ENCODE results near the gene PTPRJ. TPM values are rescaled to one million over a fixed set of nuclear protein-coding genes. Genes with fewer than 3 reads are reported as not detected.

PTPRJ gene
- total RNA-seq, 1 donor from 2014 or later: 40.0 TPM

DNA sequence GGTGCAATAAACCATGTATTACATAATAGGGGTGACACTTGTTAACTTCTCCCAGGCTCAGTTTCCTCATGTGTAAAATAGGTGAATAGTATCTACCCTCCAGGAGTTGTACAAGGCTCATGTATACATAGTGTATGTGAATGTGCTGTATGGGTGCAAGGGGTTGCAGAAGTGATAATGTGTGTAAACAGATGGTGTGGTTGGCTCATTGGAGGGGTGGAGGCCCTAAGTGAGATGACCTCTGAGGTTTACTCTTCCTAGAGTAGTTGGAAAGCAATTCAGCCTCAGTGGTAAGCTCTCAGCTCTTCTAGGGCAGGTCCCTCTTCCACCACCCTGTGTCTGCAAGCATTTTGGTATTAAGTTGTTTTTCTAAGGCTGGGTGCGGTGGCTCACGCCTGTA is 102.4 kb downstream of the PTPRJ start:
- intact Hi-C loops (cut with DNase I): no loop called here
- no peaks in the 10 kb centered on the region for H3K36me3 ChIP-seq
- DNase-seq (no peak), ATAC-seq (no peak)
- H3K4me3 ChIP-seq: no peak overlapping the region
- TF ChIP-seq, protein P1, sequence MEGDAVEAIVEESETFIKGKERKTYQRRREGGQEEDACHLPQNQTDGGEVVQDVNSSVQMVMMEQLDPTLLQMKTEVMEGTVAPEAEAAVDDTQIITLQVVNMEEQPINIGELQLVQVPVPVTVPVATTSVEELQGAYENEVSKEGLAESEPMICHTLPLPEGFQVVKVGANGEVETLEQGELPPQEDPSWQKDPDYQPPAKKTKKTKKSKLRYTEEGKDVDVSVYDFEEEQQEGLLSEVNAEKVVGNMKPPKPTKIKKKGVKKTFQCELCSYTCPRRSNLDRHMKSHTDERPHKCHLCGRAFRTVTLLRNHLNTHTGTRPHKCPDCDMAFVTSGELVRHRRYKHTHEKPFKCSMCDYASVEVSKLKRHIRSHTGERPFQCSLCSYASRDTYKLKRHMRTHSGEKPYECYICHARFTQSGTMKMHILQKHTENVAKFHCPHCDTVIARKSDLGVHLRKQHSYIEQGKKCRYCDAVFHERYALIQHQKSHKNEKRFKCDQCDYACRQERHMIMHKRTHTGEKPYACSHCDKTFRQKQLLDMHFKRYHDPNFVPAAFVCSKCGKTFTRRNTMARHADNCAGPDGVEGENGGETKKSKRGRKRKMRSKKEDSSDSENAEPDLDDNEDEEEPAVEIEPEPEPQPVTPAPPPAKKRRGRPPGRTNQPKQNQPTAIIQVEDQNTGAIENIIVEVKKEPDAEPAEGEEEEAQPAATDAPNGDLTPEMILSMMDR (IDR thresholded peaks at IDR 0.05): no peak
- no peak overlapping the region for H3K27ac ChIP-seq
- no peaks in the 10 kb centered on the region for H3K9me3 ChIP-seq
- H3K4me1 ChIP-seq: peaks cover 25% of the 10 kb centered on the region
- H3K27me3 ChIP-seq (ENCODE audit: low read depth): no peaks in the 10 kb centered on the region

DNA sequence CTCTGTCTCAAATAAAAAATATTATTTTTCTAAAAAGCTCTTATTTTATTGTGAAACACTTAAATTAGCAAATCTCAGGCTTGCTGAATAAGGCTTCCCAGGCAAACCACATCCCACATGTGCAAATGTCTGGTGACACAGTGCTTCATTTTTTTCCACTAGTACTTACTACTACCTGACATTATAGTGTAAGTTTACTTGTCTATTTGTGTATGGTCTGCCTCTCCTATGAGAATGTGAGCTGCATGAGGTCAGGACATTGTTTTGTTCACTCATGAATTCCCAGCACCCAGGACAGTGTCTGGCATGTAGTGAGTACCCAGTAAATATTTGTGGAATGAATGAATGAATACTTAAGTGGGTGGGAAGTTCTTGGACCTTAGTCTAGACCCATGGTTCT is 103.1 kb downstream of the PTPRJ start:
- no peaks in the 10 kb centered on the region for H3K9me3 ChIP-seq
- no peaks in the 10 kb centered on the region for H3K27me3 ChIP-seq (ENCODE audit: low read depth)
- ATAC-seq (no peak), DNase-seq (no peak)
- no peak overlapping the region for H3K4me3 ChIP-seq
- no peaks in the 10 kb centered on the region for H3K36me3 ChIP-seq
- intact Hi-C loops (cut with DNase I): no loop called here
- no peak overlapping the region for H3K27ac ChIP-seq
- peaks cover 32% of the 10 kb centered on the region for H3K4me1 ChIP-seq
- TF ChIP-seq, protein P1 (IDR thresholded peaks at IDR 0.05): no peak

DNA sequence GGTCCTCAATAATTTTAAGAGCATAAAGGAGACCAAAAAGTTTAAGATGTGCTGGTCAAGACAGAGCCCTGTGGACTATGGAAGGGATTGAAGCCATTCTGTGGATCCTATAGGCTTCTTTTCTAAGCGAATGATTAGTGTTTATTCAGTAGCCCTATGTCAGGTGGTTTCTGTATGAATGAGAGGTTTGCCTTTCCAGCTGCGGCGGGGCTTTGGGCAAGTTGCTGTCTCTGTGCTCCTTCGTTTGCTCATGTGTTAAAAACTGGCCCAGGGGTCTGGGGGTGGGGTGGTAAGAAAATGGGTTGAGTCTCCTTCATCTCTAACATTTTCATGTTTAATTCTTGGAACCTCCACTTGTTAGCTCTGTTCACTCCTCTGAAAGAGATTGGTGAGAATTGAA is 105.3 kb downstream of the PTPRJ start:
- H3K27me3 ChIP-seq (ENCODE audit: low read depth): no peaks in the 10 kb centered on the region
- TF ChIP-seq, protein P1 (IDR thresholded peaks at IDR 0.05): no peak
- DNase-seq (no peak), ATAC-seq (no peak)
- intact Hi-C loops (cut with DNase I): no loop called here
- peaks cover 35% of the 10 kb centered on the region for H3K4me1 ChIP-seq
- H3K27ac ChIP-seq: no peak overlapping the region
- no peaks in the 10 kb centered on the region for H3K9me3 ChIP-seq
- H3K4me3 ChIP-seq: no peak overlapping the region
- H3K36me3 ChIP-seq: no peaks in the 10 kb centered on the region

DNA sequence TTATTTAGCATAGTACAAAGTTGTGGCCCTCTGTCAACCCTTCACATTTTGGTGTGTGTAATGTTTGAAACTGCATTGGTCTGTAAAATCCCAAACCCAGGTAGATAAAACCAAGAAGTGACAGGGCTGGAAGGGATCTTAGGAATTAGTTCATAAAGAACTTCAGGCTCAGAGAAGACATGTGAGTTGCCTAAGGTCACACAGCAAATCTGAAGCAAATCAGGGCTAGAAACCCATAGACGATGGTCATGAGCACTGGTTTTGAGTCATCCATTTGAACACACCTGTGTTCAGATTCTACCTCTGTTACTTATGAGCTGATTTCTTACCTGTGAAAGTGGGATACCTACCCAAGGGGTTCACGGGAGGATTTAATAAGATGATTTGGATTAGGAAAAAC is 107.1 kb downstream of the PTPRJ start:
- DNase-seq: no peak
- intact Hi-C loops (cut with DNase I): no loop called here
- no peaks in the 10 kb centered on the region for H3K27me3 ChIP-seq (ENCODE audit: low read depth)
- ATAC-seq: no peak
- TF ChIP-seq, protein P1 (IDR thresholded peaks at IDR 0.05): no peak
- H3K4me1 ChIP-seq: peaks cover 23% of the 10 kb centered on the region
- no peaks in the 10 kb centered on the region for H3K36me3 ChIP-seq
- no peak overlapping the region for H3K4me3 ChIP-seq
- H3K9me3 ChIP-seq: no peaks in the 10 kb centered on the region
- no peak overlapping the region for H3K27ac ChIP-seq

DNA sequence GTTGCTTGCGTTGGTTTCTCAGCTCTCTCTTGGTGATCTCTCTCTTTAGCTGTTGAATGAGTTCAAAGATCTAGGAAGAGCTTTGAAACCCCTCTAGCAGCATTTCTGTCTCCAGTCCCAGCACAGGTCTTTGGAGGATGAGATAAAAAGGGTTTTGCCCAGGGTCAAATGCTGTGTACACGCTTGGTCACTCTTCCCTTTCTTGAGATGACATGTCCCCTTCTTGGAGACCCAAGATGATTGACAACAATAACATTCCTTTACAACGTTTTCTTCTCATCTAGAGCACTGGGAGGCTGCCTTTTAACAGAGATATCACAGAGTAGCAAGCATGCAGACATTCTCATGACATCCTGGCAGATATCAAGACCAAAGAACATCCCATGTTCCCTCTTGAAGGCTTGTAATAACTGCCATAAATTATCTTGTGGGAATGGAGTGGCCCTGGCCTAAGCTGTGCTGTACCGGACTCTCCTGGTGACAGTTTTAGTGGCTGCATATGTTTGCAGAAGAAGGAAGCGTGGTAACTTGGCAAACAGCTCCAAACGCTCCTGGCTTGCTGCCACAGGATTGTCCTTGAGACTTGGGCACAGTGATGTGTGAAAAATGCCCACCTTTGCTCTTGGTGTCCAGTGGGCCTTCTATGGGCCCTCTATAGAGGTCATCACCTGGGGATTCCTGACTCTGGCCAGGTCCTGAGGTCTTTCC is 107.8 kb downstream of the PTPRJ start:
- no peaks in the 10 kb centered on the region for H3K27me3 ChIP-seq (ENCODE audit: low read depth)
- H3K4me1 ChIP-seq: peaks cover 28% of the 10 kb centered on the region
- intact Hi-C loops (cut with DNase I): no loop called here
- H3K27ac ChIP-seq: no peak overlapping the region
- no peaks in the 10 kb centered on the region for H3K36me3 ChIP-seq
- TF ChIP-seq, protein P1 (IDR thresholded peaks at IDR 0.05): no peak
- peak in 1 of 2 donors; percentile 42 for ATAC-seq
- peak; percentile 52 for DNase-seq
- H3K4me3 ChIP-seq: no peak overlapping the region
- H3K9me3 ChIP-seq: no peaks in the 10 kb centered on the region
